ENCODE results near the gene CACNA1A.

Gene CACNA1A

GRCh38 chr19:13483215-13483614 is 23.1 kb downstream of the CACNA1A start:
- DNase-seq (ENCODE audit: extremely low spot score), result no peak
- POLR2A ChIA-PET, result no interaction called here
- no peak for TF ChIP-seq CTCF (IDR thresholded peaks at IDR 0.05; ENCODE audit: control extremely low read depth, extremely low read depth, low read depth, missing control alignments)
- CTCF ChIA-PET, result no interaction called here

- CTCF ChIA-PET, result interaction anchor here (1.0 kb wide), 1 partner anchor 12 kb away, joined by 3 read pairs; no protein-coding TSS in a partner anchor
- POLR2A ChIA-PET, result no interaction called here
- no peak for DNase-seq (ENCODE audit: extremely low spot score)
- TF ChIP-seq CTCF (IDR thresholded peaks at IDR 0.05; ENCODE audit: control extremely low read depth, extremely low read depth, low read depth, missing control alignments), result no peak
These were observed 27.7 kb downstream of the CACNA1A start for GRCh38 chr19:13478576-13478975.

GRCh38 chr19:13476071-13476470 is 30.2 kb downstream of the CACNA1A start:
- DNase-seq (ENCODE audit: extremely low spot score), result no peak
- no peak for TF ChIP-seq CTCF (IDR thresholded peaks at IDR 0.05; ENCODE audit: control extremely low read depth, extremely low read depth, low read depth, missing control alignments)
- POLR2A ChIA-PET, result no interaction called here
- CTCF ChIA-PET, result no interaction called here

GRCh38 chr19:13475044-13475443 is 31.2 kb downstream of the CACNA1A start:
- CTCF ChIA-PET, result no interaction called here
- TF ChIP-seq CTCF (IDR thresholded peaks at IDR 0.05; ENCODE audit: control extremely low read depth, extremely low read depth, low read depth, missing control alignments), result no peak
- DNase-seq (ENCODE audit: extremely low spot score), result no peak
- POLR2A ChIA-PET, result no interaction called here

- CTCF ChIA-PET, result no interaction called here
- POLR2A ChIA-PET, result no interaction called here
- no peak for TF ChIP-seq CTCF (IDR thresholded peaks at IDR 0.05; ENCODE audit: control extremely low read depth, extremely low read depth, low read depth, missing control alignments)
- no peak for DNase-seq (ENCODE audit: extremely low spot score)
These were observed 39.6 kb downstream of the CACNA1A start for GRCh38 chr19:13466697-13467096.

- CTCF ChIA-PET, result no interaction called here
- no peak for TF ChIP-seq CTCF (IDR thresholded peaks at IDR 0.05; ENCODE audit: control extremely low read depth, extremely low read depth, low read depth, missing control alignments)
- DNase-seq (ENCODE audit: extremely low spot score), result no peak
- POLR2A ChIA-PET, result no interaction called here
These were observed 43.0 kb downstream of the CACNA1A start for GRCh38 chr19:13463296-13463695.

GRCh38 chr19:13461536-13461935 is 44.7 kb downstream of the CACNA1A start:
- ChIA-PET POLR2A (no interaction called here), CTCF (no interaction called here)
- DNase-seq (ENCODE audit: extremely low spot score), result no peak
- no peak for TF ChIP-seq CTCF (IDR thresholded peaks at IDR 0.05; ENCODE audit: control extremely low read depth, extremely low read depth, low read depth, missing control alignments)

Measured in GM10248 (cell line).